Measurements from ENCODE around the gene SHISA9.

DNA sequence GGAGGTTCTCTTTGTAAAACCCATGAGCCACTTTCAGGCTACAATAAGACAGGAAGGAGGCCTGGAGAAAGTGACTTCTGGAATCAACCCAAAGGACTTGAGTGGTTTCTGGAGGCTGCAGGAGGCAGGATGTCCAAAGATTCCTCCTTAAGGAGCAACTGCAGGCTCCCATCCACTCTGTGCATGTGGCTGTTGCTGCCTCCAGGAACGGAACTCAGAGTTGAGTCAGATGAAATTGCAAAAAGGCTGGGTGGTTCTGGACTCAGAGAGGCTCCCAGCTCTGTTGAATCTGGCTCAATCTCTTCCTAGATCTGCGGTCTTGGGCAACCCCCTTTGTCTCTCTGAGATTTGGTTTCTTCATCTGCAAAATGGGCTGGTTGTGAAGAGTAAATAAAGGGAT is 197.1 kb downstream of the SHISA9 start:
- TF ChIP-seq, protein P1, sequence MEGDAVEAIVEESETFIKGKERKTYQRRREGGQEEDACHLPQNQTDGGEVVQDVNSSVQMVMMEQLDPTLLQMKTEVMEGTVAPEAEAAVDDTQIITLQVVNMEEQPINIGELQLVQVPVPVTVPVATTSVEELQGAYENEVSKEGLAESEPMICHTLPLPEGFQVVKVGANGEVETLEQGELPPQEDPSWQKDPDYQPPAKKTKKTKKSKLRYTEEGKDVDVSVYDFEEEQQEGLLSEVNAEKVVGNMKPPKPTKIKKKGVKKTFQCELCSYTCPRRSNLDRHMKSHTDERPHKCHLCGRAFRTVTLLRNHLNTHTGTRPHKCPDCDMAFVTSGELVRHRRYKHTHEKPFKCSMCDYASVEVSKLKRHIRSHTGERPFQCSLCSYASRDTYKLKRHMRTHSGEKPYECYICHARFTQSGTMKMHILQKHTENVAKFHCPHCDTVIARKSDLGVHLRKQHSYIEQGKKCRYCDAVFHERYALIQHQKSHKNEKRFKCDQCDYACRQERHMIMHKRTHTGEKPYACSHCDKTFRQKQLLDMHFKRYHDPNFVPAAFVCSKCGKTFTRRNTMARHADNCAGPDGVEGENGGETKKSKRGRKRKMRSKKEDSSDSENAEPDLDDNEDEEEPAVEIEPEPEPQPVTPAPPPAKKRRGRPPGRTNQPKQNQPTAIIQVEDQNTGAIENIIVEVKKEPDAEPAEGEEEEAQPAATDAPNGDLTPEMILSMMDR (IDR thresholded peaks at IDR 0.05), result no peak
- TF ChIP-seq POLR2A (IDR thresholded peaks at IDR 0.05; ENCODE audit: low read depth) (no peak), POLR2AphosphoS5 (IDR thresholded peaks at IDR 0.05) (no peak), EP300 (IDR thresholded peaks at IDR 0.05) (no peak)

Measured in esophagus muscularis mucosa (tissue), 4 donors.